Measurements from ENCODE around the gene ARHGAP27. TPM values are rescaled to one million over a fixed set of nuclear protein-coding genes. Genes with fewer than 3 reads are reported as not detected.

The ARHGAP27 gene
- total RNA-seq, 1 donor from 2014 or later = 10.0 TPM

GRCh38 chr17:45430738-45431530, 1.7 kb downstream of the ARHGAP27 start:
- Mint-ChIP-seq H3K27ac (ENCODE audit: unreplicated experiment) (no peak overlapping the region), H3K36me3 (ENCODE audit: low read depth, unreplicated experiment) (peaks cover 7% of the 10 kb centered on the region), H3K27me3 (ENCODE audit: low read depth, unreplicated experiment) (peaks cover 29% of the 10 kb centered on the region), H3K4me3 (ENCODE audit: unreplicated experiment) (peak overlapping the region; percentile 57), H3K9me3 (ENCODE audit: unreplicated experiment) (peaks cover 2% of the 10 kb centered on the region), H3K4me1 (ENCODE audit: low read depth, unreplicated experiment) (peaks cover 6% of the 10 kb centered on the region)
- no peak for FAIRE-seq
- Histone ChIP-seq H3K79me2 (ENCODE audit: insufficient read depth, low read length) (no peaks in the 10 kb centered on the region), H3K4me3 (ENCODE audit: insufficient read depth, low read depth, low read length) (peak overlapping the region; percentile 23), H2AFZ (ENCODE audit: low read depth, low read length) (no peak overlapping the region), H3K36me3 (ENCODE audit: insufficient read depth, low read length) (no peaks in the 10 kb centered on the region), H3K9ac (ENCODE audit: low read length) (no peak overlapping the region), H3K27ac (ENCODE audit: low read depth, low read length) (no peak overlapping the region), H3K4me2 (ENCODE audit: low read length) (peak overlapping the region; percentile 88), H3K9me3 (ENCODE audit: insufficient read depth, low read depth, low read length) (peaks cover 3% of the 10 kb centered on the region), H3K4me1 (ENCODE audit: insufficient read depth, low read length) (peaks cover 18% of the 10 kb centered on the region), H4K20me1 (ENCODE audit: insufficient read depth, low read length) (peaks cover 32% of the 10 kb centered on the region), H3K27me3 (ENCODE audit: insufficient read depth, low read length) (peaks cover 31% of the 10 kb centered on the region)
- TF ChIP-seq EZH2 (IDR thresholded peaks at IDR 0.05; ENCODE audit: insufficient read depth, low read length) = peak; percentile 61
- TF ChIP-seq CTCF (IDR thresholded peaks at IDR 0.05; ENCODE audit: insufficient read depth, low read depth, low read length) = no peak
- no peak for DNase-seq (ENCODE audit: low read depth)

- peaks cover 21% of the 10 kb centered on the region for H3K4me1 ChIP-seq (ENCODE audit: insufficient read depth, low read length)
- H3K4me2 ChIP-seq (ENCODE audit: low read length) = peak overlapping the region; percentile 88
- Mint-ChIP-seq H3K4me1 (ENCODE audit: low read depth, unreplicated experiment) (peaks cover 2% of the 10 kb centered on the region), H3K27me3 (ENCODE audit: low read depth, unreplicated experiment) (peaks cover 29% of the 10 kb centered on the region), H3K27ac (ENCODE audit: unreplicated experiment) (no peak overlapping the region), H3K9me3 (ENCODE audit: unreplicated experiment) (peaks cover 2% of the 10 kb centered on the region), H3K4me3 (ENCODE audit: unreplicated experiment) (peak overlapping the region; percentile 35), H3K36me3 (ENCODE audit: low read depth, unreplicated experiment) (peaks cover 5% of the 10 kb centered on the region)
- peaks cover 3% of the 10 kb centered on the region for H3K9me3 ChIP-seq (ENCODE audit: insufficient read depth, low read depth, low read length)
- no peaks in the 10 kb centered on the region for H3K36me3 ChIP-seq (ENCODE audit: insufficient read depth, low read length)
- DNase-seq (ENCODE audit: low read depth) (no peak), FAIRE-seq (no peak)
- H3K79me2 ChIP-seq (ENCODE audit: insufficient read depth, low read length) = no peaks in the 10 kb centered on the region
- peak; percentile 59 for TF ChIP-seq EZH2 (IDR thresholded peaks at IDR 0.05; ENCODE audit: insufficient read depth, low read length)
- no peak for TF ChIP-seq CTCF (IDR thresholded peaks at IDR 0.05; ENCODE audit: insufficient read depth, low read depth, low read length)
- H4K20me1 ChIP-seq (ENCODE audit: insufficient read depth, low read length) = peaks cover 32% of the 10 kb centered on the region
- H3K27me3 ChIP-seq (ENCODE audit: insufficient read depth, low read length) = peaks cover 31% of the 10 kb centered on the region
- no peak overlapping the region for H3K27ac ChIP-seq (ENCODE audit: low read depth, low read length)
- no peak overlapping the region for H3K4me3 ChIP-seq (ENCODE audit: insufficient read depth, low read depth, low read length)
- no peak overlapping the region for H2AFZ ChIP-seq (ENCODE audit: low read depth, low read length)
- H3K9ac ChIP-seq (ENCODE audit: low read length) = no peak overlapping the region
These were observed 2.5 kb downstream of the ARHGAP27 start for GRCh38 chr17:45430006-45430737.
